Calu3 (cell line): Measurements from ENCODE around the gene GALNTL6. TPM values are rescaled to one million over a fixed set of nuclear protein-coding genes. Genes with fewer than 3 reads are reported as not detected.

Experiments used
- BruUV-seq: library from RNA; stranded (reverse); fragments of 400-500 nt; replicated peaks from 2 replicates; lab custom pipeline; 2021; lab: Mats Ljungman, UMichigan
- CTCF ChIA-PET: fragments of 300-600 bp; sonication (Branson Sonifier 250); formaldehyde crosslinking; loops from one replicate; lab custom pipeline; 2022; ENCODE audit warnings: antibody characterized with exemption; lab: Charles Lee
- DNase-seq: peaks from one replicate; pipeline ENCODE4 v3.0.0; 2022
- H3K27ac Mint-ChIP-seq: one replicate; pipeline ENCODE4 v1.8.0; 2022; ENCODE audit warnings: mixed read lengths; ENCODE audit not compliant: unreplicated experiment
- H3K27me3 Mint-ChIP-seq: one replicate; pipeline ENCODE4 v1.8.0; 2022; ENCODE audit warnings: mixed read lengths; ENCODE audit not compliant: unreplicated experiment
- H3K36me3 Mint-ChIP-seq: one replicate; pipeline ENCODE4 v1.8.0; 2022; ENCODE audit warnings: mild to moderate bottlenecking, moderate library complexity, mixed read lengths; ENCODE audit not compliant: insufficient read depth, unreplicated experiment
- H3K4me1 Mint-ChIP-seq: one replicate; pipeline ENCODE4 v1.8.0; 2022; ENCODE audit warnings: mild to moderate bottlenecking, low read depth, mixed read lengths; ENCODE audit not compliant: unreplicated experiment
- H3K4me3 Mint-ChIP-seq: one replicate; pipeline ENCODE4 v1.8.0; 2022; ENCODE audit warnings: mild to moderate bottlenecking, low read depth, moderate library complexity, mixed read lengths; ENCODE audit not compliant: unreplicated experiment
- H3K9me3 Mint-ChIP-seq: one replicate; pipeline ENCODE4 v1.8.0; 2022; ENCODE audit warnings: low read depth, mixed read lengths; ENCODE audit not compliant: unreplicated experiment
- CTCF ChIP-seq: fragments of 200-600 bp; IDR thresholded peaks from one replicate; pipeline ENCODE4 v1.8.0; 2022; ENCODE audit warnings: antibody characterized with exemption; ENCODE audit not compliant: unreplicated experiment
- intact Hi-C: fragments of 100-400 bp; cut with micrococcal nuclease; formaldehyde crosslinking; loops from one replicate; pipeline ENCODE4 v1.10.0; 2022; ENCODE audit not compliant: unreplicated experiment
- total RNA-seq: library from RNA; stranded (reverse); gene quantifications from 2 replicates; pipeline ENCODE4 v1.2.3, GENCODE V29; 2022

The GALNTL6 gene
- total RNA-seq, 1 experiment from 2014 or later, result not detected

GRCh38 chr4:172806841-172807240, 993.6 kb downstream of the GALNTL6 start:
- Mint-ChIP-seq H3K27ac (no peak overlapping the region), H3K27me3 (no peaks in the 10 kb centered on the region), H3K36me3 (no peaks in the 10 kb centered on the region), H3K4me1 (no peaks in the 10 kb centered on the region), H3K4me3 (no peak overlapping the region), H3K9me3 (no peaks in the 10 kb centered on the region)
- BruUV-seq, result no TSS peak
- CTCF ChIA-PET, result no interaction called here
- intact Hi-C loops, result no loop called here
- TF ChIP-seq CTCF, result no peak
- no peak for DNase-seq

DNA sequence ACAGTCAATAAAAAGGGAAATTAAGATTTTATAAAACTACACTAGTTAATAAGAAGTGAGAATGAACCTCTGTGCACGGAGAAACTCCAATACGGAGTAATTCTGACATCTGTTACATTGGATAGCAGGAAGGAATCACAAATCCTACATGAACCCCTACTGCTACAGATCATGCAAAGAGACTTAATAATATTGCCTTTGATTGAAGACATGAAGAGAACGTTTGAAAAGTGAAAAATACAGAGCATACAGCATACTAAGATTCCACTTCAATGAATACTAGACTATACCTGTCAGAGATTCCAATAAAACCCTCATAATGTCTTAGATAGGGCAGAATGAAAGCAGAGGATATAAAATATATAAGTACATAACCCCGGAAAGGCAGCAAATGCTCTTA, 995.0 kb downstream of the GALNTL6 start:
- H3K4me3 Mint-ChIP-seq, result no peak overlapping the region
- no peaks in the 10 kb centered on the region for H3K9me3 Mint-ChIP-seq
- CTCF ChIA-PET, result interaction anchor here (0.7 kb wide), 1 partner anchor 29 kb away, joined by 3 read pairs; no protein-coding TSS in a partner anchor
- no peak for DNase-seq
- intact Hi-C loops, result no loop called here
- no peak for TF ChIP-seq CTCF
- no TSS peak for BruUV-seq
- H3K27me3 Mint-ChIP-seq, result no peaks in the 10 kb centered on the region
- H3K27ac Mint-ChIP-seq, result no peak overlapping the region
- no peaks in the 10 kb centered on the region for H3K4me1 Mint-ChIP-seq
- H3K36me3 Mint-ChIP-seq, result no peaks in the 10 kb centered on the region

DNA sequence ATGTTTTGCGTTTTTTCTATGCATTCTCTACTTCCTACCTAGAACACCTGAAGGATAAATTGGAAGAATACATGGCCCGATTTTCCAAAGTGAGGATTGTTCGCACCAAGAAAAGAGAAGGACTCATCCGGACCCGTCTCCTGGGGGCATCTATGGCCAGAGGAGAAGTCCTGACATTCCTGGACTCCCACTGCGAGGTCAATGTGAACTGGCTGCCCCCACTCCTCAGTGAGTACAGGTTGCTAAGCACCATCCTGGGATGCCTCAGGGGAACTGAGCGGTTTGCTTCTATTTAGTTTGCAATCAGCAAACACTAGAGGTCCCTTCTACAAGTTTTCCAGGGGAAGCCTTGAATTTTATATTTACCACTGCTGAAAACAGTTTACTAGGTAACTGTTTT, 996.1 kb downstream of the GALNTL6 start:
- TF ChIP-seq CTCF, result no peak
- intact Hi-C loops, result no loop called here
- Mint-ChIP-seq H3K4me1 (no peaks in the 10 kb centered on the region), H3K27ac (no peak overlapping the region), H3K36me3 (no peaks in the 10 kb centered on the region), H3K27me3 (no peaks in the 10 kb centered on the region), H3K9me3 (no peaks in the 10 kb centered on the region), H3K4me3 (no peak overlapping the region)
- no peak for DNase-seq
- CTCF ChIA-PET, result no interaction called here
- BruUV-seq, result no TSS peak

DNA sequence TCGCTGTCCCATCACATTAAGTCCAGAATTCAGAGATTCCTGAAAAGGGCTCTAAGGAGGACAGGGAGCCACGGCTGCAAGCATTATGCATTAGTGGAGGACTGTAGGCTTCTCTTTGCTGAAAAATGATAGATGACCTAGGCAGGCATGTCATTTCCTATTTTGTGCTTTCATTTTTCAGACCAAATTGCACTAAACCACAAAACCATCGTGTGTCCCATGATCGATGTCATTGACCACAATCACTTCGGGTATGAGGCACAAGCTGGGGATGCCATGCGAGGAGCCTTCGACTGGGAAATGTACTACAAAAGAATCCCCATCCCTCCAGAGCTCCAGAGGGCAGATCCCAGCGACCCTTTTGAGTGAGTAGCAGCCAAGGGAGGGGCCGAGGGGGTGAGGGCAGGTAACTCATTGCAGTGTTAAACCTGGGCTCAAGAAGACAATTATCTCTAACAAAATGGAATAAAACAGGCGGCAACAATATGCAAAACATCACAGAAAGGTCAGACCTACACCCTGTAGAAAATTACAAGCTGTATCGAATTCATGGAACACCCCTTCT, 1000.2 kb downstream of the GALNTL6 start:
- Mint-ChIP-seq H3K9me3 (no peaks in the 10 kb centered on the region), H3K4me1 (no peaks in the 10 kb centered on the region), H3K27ac (no peak overlapping the region), H3K36me3 (no peaks in the 10 kb centered on the region), H3K4me3 (no peak overlapping the region), H3K27me3 (no peaks in the 10 kb centered on the region)
- CTCF ChIA-PET, result no interaction called here
- TF ChIP-seq CTCF, result no peak
- BruUV-seq, result no TSS peak
- intact Hi-C loops, result no loop called here
- no peak for DNase-seq
